HG03095 (cell line): ENCODE measurements around the gene RAB7A.

Source experiments
- ATAC-seq: cut with Tn5 transposase; IDR thresholded peaks from one replicate; pipeline ENCODE4 v1.9.1; 2021; ENCODE audit warnings: moderate library complexity; ENCODE audit not compliant: unreplicated experiment

The RAB7A gene

GRCh38 chr3:128787256-128788253, 61.6 kb downstream of the RAB7A start:
- no peak for ATAC-seq

GRCh38 chr3:128788268-128788869, 62.4 kb downstream of the RAB7A start:
- ATAC-seq = no peak

GRCh38 chr3:128794067-128794768, 68.2 kb downstream of the RAB7A start:
- no peak for ATAC-seq

GRCh38 chr3:128794770-128795649, 69.0 kb downstream of the RAB7A start:
- ATAC-seq = peak; percentile 83

- ATAC-seq = no peak
Measured at GRCh38 chr3:128799653-128800052, 73.7 kb downstream of the RAB7A start.

- ATAC-seq = no peak
Measured at GRCh38 chr3:128800241-128801187, 74.5 kb downstream of the RAB7A start.

- no peak for ATAC-seq
Measured at GRCh38 chr3:128801779-128802380, 75.9 kb downstream of the RAB7A start.

GRCh38 chr3:128803307-128803706, 77.3 kb downstream of the RAB7A start:
- ATAC-seq = no peak

- peak; percentile 83 for ATAC-seq
Measured at GRCh38 chr3:128804017-128804810, 78.2 kb downstream of the RAB7A start.

- no peak for ATAC-seq
Measured at GRCh38 chr3:128804811-128805155, 78.8 kb downstream of the RAB7A start.

- ATAC-seq = no peak
Measured at GRCh38 chr3:128805772-128806171, 79.8 kb downstream of the RAB7A start.

- no peak for ATAC-seq
Measured at GRCh38 chr3:128806588-128806987, 80.6 kb downstream of the RAB7A start.

- ATAC-seq = no peak
Measured at GRCh38 chr3:128807186-128807830, 81.3 kb downstream of the RAB7A start.

- no peak for ATAC-seq
Measured at GRCh38 chr3:128808672-128809071, 82.7 kb downstream of the RAB7A start.

- no peak for ATAC-seq
Measured at GRCh38 chr3:128813097-128813496, 87.1 kb downstream of the RAB7A start.

GRCh38 chr3:128814060-128814459, 88.1 kb downstream of the RAB7A start:
- ATAC-seq = no peak

- ATAC-seq = no peak
Measured at GRCh38 chr3:128814519-128815317, 88.7 kb downstream of the RAB7A start.
